ENCODE data around the gene LGALSL. TPM values are rescaled to one million over a fixed set of nuclear protein-coding genes. Genes with fewer than 3 reads are reported as not detected.
"Not testable (repeated sequence)": the region's sequence is repeated elsewhere in the genome, so short reads cannot be mapped to it uniquely, and the experiment has no call there.

The LGALSL gene
- total and polyA plus RNA-seq, 2 donors from 2014 or later, result 16.2 to 17.3 TPM

DNA sequence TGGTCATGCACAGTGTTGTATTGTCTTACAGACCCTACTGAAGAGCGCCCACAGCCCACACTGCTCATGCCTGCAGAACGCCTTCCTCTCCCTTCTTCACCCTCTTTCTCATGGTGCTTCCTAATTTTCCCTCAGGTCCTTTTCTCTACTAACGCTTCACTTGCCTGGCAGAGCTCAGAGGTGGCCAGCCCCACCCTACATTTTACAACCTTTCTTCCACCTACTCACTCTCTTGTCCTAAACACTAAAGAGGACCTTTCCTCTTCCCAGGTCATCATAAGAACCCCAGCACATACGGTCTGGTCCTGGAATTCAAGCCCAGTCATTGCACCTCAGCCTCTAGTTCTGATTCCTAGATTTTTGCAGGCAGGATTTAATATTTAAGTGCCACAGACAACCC, 11.7 kb upstream of the LGALSL start:
- no peaks in the 10 kb centered on the region for H3K27me3 ChIP-seq (ENCODE audit: control insufficient read depth, insufficient read depth, low read length)
- H3K4me3 ChIP-seq (ENCODE audit: low read length in 3 of 3), result no peak overlapping the region
- no peak overlapping the region for H3K9ac ChIP-seq (ENCODE audit: low read length in 3 of 3)
- H3K9me3 ChIP-seq (ENCODE audit: control insufficient read depth in 2 of 3, insufficient read depth in 1 of 3, low read length in 3 of 3), result no peaks in the 10 kb centered on the region
- TF ChIP-seq, protein P1, sequence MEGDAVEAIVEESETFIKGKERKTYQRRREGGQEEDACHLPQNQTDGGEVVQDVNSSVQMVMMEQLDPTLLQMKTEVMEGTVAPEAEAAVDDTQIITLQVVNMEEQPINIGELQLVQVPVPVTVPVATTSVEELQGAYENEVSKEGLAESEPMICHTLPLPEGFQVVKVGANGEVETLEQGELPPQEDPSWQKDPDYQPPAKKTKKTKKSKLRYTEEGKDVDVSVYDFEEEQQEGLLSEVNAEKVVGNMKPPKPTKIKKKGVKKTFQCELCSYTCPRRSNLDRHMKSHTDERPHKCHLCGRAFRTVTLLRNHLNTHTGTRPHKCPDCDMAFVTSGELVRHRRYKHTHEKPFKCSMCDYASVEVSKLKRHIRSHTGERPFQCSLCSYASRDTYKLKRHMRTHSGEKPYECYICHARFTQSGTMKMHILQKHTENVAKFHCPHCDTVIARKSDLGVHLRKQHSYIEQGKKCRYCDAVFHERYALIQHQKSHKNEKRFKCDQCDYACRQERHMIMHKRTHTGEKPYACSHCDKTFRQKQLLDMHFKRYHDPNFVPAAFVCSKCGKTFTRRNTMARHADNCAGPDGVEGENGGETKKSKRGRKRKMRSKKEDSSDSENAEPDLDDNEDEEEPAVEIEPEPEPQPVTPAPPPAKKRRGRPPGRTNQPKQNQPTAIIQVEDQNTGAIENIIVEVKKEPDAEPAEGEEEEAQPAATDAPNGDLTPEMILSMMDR (IDR thresholded peaks at IDR 0.05; ENCODE audit: borderline replicate concordance, extremely low read depth, insufficient read depth), result no peak
- DNase-seq (no peak), FAIRE-seq (no peak)
- H3K27ac ChIP-seq (ENCODE audit: low read depth in 2 of 2, low read length in 2 of 2), result no peak overlapping the region
- no peaks in the 10 kb centered on the region for H3K4me1 ChIP-seq (ENCODE audit: control insufficient read depth in 2 of 3, insufficient read depth in 2 of 3, low read depth in 1 of 3, low read length in 3 of 3)
- intact Hi-C loops (cut with DNase I), result no loop called here
- H3K36me3 ChIP-seq (ENCODE audit: control insufficient read depth in 2 of 3, insufficient read depth in 3 of 3, low read length in 3 of 3), result no peaks in the 10 kb centered on the region

DNA sequence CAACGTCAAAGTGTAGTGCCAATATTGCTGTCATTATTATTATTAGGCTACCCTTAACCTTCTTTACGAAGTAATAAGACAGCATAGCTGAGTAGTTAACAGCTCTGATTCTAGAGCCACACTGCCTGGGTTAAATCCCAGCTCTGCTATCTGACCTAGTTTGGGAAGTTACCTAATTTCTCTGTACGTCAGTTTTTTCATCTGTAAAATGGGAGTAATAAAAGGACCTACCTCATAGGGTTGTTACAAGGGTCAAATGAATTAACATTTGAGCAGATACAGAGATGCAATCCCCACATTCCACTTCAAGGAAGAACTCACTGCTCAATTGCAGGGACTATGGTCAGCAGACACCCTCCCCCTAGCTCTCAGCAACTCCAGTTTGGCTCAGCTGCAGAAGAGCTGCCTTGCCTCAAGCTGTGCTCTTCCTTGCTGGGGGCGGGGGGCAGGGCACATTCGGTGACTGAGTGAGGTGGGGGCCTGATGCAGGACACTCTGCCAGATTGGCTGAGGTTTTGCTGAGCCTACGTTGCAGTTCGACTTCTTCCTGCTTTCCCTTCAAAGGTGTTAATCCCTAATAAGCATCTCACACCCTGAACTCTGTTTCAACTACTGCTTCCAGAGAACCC, 11.0 kb upstream of the LGALSL start:
- TF ChIP-seq, protein P1 (IDR thresholded peaks at IDR 0.05; ENCODE audit: borderline replicate concordance, extremely low read depth, insufficient read depth), result no peak
- no peaks in the 10 kb centered on the region for H3K27me3 ChIP-seq (ENCODE audit: control insufficient read depth, insufficient read depth, low read length)
- H3K9me3 ChIP-seq (ENCODE audit: control insufficient read depth in 2 of 3, insufficient read depth in 1 of 3, low read length in 3 of 3), result no peaks in the 10 kb centered on the region
- no peak for DNase-seq
- H3K4me1 ChIP-seq (ENCODE audit: control insufficient read depth in 2 of 3, insufficient read depth in 2 of 3, low read depth in 1 of 3, low read length in 3 of 3), result no peaks in the 10 kb centered on the region
- H3K9ac ChIP-seq (ENCODE audit: low read length in 3 of 3), result no peak overlapping the region
- H3K36me3 ChIP-seq (ENCODE audit: control insufficient read depth in 2 of 3, insufficient read depth in 3 of 3, low read length in 3 of 3), result no peaks in the 10 kb centered on the region
- FAIRE-seq, result no peak
- intact Hi-C loops (cut with DNase I), result no loop called here
- no peak overlapping the region for H3K27ac ChIP-seq (ENCODE audit: low read depth in 2 of 2, low read length in 2 of 2)
- H3K4me3 ChIP-seq (ENCODE audit: low read length in 3 of 3), result no peak overlapping the region

DNA sequence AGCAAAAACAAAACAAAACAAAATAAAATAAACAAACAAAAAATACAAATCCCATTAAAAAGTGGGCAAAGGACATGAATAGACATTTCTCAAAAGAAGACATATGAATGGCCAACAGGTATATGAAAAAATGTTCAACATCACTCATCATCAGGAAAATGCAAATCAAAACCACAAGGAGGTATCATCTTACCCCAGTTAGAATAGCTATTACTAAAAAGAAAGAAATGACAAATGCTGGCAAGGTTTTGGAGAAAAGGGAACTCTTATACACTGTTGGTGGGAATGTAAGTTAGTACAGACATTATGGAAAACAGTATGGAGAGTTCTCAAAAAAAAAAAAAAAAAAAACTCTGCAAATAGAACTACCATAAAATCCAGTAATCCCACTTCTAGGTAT, 8.0 kb upstream of the LGALSL start:
- H3K27ac ChIP-seq (ENCODE audit: low read depth in 2 of 2, low read length in 2 of 2); H3K9me3 ChIP-seq (ENCODE audit: control insufficient read depth in 2 of 3, insufficient read depth in 1 of 3, low read length in 3 of 3); DNase-seq; H3K9ac ChIP-seq (ENCODE audit: low read length in 3 of 3); H3K4me1 ChIP-seq (ENCODE audit: control insufficient read depth in 2 of 3, insufficient read depth in 2 of 3, low read depth in 1 of 3, low read length in 3 of 3); intact Hi-C loops (cut with DNase I); H3K36me3 ChIP-seq (ENCODE audit: control insufficient read depth in 2 of 3, insufficient read depth in 3 of 3, low read length in 3 of 3); FAIRE-seq; H3K27me3 ChIP-seq (ENCODE audit: control insufficient read depth, insufficient read depth, low read length); H3K4me3 ChIP-seq (ENCODE audit: low read length in 3 of 3): not testable (repeated sequence)

DNA sequence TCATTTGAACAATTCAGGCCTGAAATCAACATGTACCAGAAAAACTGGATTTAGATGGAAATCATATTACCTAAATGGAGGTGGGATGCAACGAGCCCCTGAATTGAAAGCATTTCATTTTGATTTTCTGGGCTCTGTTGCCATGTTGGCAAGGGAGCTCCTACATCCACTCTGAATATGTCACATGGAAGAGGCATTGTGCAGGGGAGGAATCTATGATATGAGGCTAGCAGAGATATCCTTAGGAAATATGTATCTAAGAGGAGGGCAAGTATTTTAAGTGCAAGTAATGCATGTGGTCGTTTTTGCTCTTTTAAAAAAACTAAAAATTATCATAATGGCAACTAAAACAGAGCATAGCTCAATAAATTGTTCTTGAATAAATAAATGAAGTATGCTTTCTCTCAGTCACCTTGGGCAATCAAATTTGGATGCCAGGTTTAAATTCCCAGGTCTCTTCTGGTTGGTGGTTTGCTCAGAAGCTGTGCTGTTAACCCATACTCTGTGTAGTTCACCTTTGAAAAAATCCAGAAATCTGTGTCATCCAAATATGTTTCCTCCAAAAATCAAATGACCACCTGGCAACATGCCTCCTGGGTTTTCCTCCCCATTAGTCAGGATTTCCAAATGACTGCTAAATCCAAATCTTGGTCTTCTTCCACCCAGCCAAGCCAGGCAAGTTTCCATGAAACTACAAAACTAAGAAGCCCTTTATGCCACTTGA, 6.5 kb upstream of the LGALSL start:
- intact Hi-C loops (cut with DNase I), result no loop called here
- no peaks in the 10 kb centered on the region for H3K9me3 ChIP-seq (ENCODE audit: control insufficient read depth in 2 of 3, insufficient read depth in 1 of 3, low read length in 3 of 3)
- H3K27ac ChIP-seq (ENCODE audit: low read depth in 2 of 2, low read length in 2 of 2), result no peak overlapping the region
- H3K27me3 ChIP-seq (ENCODE audit: control insufficient read depth, insufficient read depth, low read length), result no peaks in the 10 kb centered on the region
- peaks cover 0 to under 1% (median 0%) of the 10 kb centered on the region in 3 donors for H3K4me1 ChIP-seq (ENCODE audit: control insufficient read depth in 2 of 3, insufficient read depth in 2 of 3, low read depth in 1 of 3, low read length in 3 of 3)
- FAIRE-seq (no peak), DNase-seq (no peak)
- H3K36me3 ChIP-seq (ENCODE audit: control insufficient read depth in 2 of 3, insufficient read depth in 3 of 3, low read length in 3 of 3), result no peaks in the 10 kb centered on the region
- TF ChIP-seq, protein P1 (IDR thresholded peaks at IDR 0.05; ENCODE audit: borderline replicate concordance, extremely low read depth, insufficient read depth), result no peak
- no peak overlapping the region for H3K9ac ChIP-seq (ENCODE audit: low read length in 3 of 3)
- no peak overlapping the region for H3K4me3 ChIP-seq (ENCODE audit: low read length in 3 of 3)
